NOMO-1 (cell line): ENCODE data around the gene TRAPPC1.

Experiments
- DNase-seq, 2 experiments: peaks; one replicate each; lab custom pipeline; 2025; ENCODE audit not compliant: unreplicated experiment in 2 of 2; lab: John Stamatoyannopoulos, UW

TRAPPC1 gene

GRCh38 chr17:7881276-7882054 is 50.3 kb downstream of the TRAPPC1 start:
- DNase-seq: peak in 1 of 2 experiments; percentile 24
